ENCODE data around the gene SLIT3.

Gene SLIT3

GRCh38 chr5:169020102-169020501 is 280.8 kb downstream of the SLIT3 start:
- DNase-seq (ENCODE audit: extremely low spot score, insufficient read length, low read depth) = no peak
- FAIRE-seq = no peak

GRCh38 chr5:169018925-169019324 is 282.0 kb downstream of the SLIT3 start:
- FAIRE-seq = no peak

GRCh38 chr5:169015991-169016390 is 284.9 kb downstream of the SLIT3 start:
- FAIRE-seq = no peak
- DNase-seq (ENCODE audit: extremely low spot score, insufficient read length, low read depth) = no peak

More at GRCh38 chr5:169018925-169019324, 282.0 kb downstream of the SLIT3 start:
- no peak for DNase-seq (ENCODE audit: extremely low spot score, insufficient read length, low read depth)

GRCh38 chr5:169013846-169014245 is 287.1 kb downstream of the SLIT3 start:
- FAIRE-seq (no peak), DNase-seq (ENCODE audit: extremely low spot score, insufficient read length, low read depth) (no peak)

- DNase-seq (ENCODE audit: extremely low spot score, insufficient read length, low read depth) = no peak
- no peak for FAIRE-seq
Observed at GRCh38 chr5:169013208-169013728, 287.7 kb downstream of the SLIT3 start.

- FAIRE-seq (no peak), DNase-seq (ENCODE audit: extremely low spot score, insufficient read length, low read depth) (no peak)
Observed at GRCh38 chr5:169012450-169012849, 288.5 kb downstream of the SLIT3 start.

- FAIRE-seq (no peak), DNase-seq (ENCODE audit: extremely low spot score, insufficient read length, low read depth) (no peak)
Observed at GRCh38 chr5:169011451-169011850, 289.5 kb downstream of the SLIT3 start.

GRCh38 chr5:169011009-169011408 is 289.9 kb downstream of the SLIT3 start:
- FAIRE-seq (no peak), DNase-seq (ENCODE audit: extremely low spot score, insufficient read length, low read depth) (no peak)

GRCh38 chr5:169009123-169009522 is 291.8 kb downstream of the SLIT3 start:
- DNase-seq (ENCODE audit: extremely low spot score, insufficient read length, low read depth) (no peak), FAIRE-seq (no peak)

GRCh38 chr5:169006842-169007790 is 293.8 kb downstream of the SLIT3 start:
- no peak for DNase-seq (ENCODE audit: extremely low spot score, insufficient read length, low read depth)

GRCh38 chr5:169004551-169004950 is 296.4 kb downstream of the SLIT3 start:
- FAIRE-seq (no peak), DNase-seq (ENCODE audit: extremely low spot score, insufficient read length, low read depth) (no peak)

More at GRCh38 chr5:169006842-169007790, 293.8 kb downstream of the SLIT3 start:
- no peak for FAIRE-seq

GRCh38 chr5:169003721-169004541 is 297.0 kb downstream of the SLIT3 start:
- no peak for FAIRE-seq
- no peak for DNase-seq (ENCODE audit: extremely low spot score, insufficient read length, low read depth)

GRCh38 chr5:169002953-169003555 is 297.9 kb downstream of the SLIT3 start:
- DNase-seq (ENCODE audit: extremely low spot score, insufficient read length, low read depth) = no peak
- FAIRE-seq = no peak

GRCh38 chr5:169001394-169001793 is 299.5 kb downstream of the SLIT3 start:
- FAIRE-seq = no peak
- DNase-seq (ENCODE audit: extremely low spot score, insufficient read length, low read depth) = no peak

GRCh38 chr5:168995024-168995423 is 305.9 kb downstream of the SLIT3 start:
- DNase-seq (ENCODE audit: extremely low spot score, insufficient read length, low read depth) = no peak
- FAIRE-seq = no peak

- no peak for DNase-seq (ENCODE audit: extremely low spot score, insufficient read length, low read depth)
- FAIRE-seq = no peak
Observed at GRCh38 chr5:168992687-168993086, 308.3 kb downstream of the SLIT3 start.

- FAIRE-seq = no peak
- no peak for DNase-seq (ENCODE audit: extremely low spot score, insufficient read length, low read depth)
Observed at GRCh38 chr5:168992016-168992415, 308.9 kb downstream of the SLIT3 start.

- no peak for FAIRE-seq
- no peak for DNase-seq (ENCODE audit: extremely low spot score, insufficient read length, low read depth)
Observed at GRCh38 chr5:168991311-168991710, 309.6 kb downstream of the SLIT3 start.

GRCh38 chr5:168990679-168991078 is 310.3 kb downstream of the SLIT3 start:
- FAIRE-seq = no peak

More at GRCh38 chr5:168990679-168991078, 310.3 kb downstream of the SLIT3 start:
- no peak for DNase-seq (ENCODE audit: extremely low spot score, insufficient read length, low read depth)

All from GM18507 (cell line).